Astrocyte (in vitro differentiated cells and primary cell): ENCODE measurements around the gene FLCN. TPM values are rescaled to one million over a fixed set of nuclear protein-coding genes. Genes with fewer than 3 reads are reported as not detected.

Source experiments
- DNase-seq: peaks from one replicate; pipeline ENCODE4 v3.0.0-alpha.2; 2010; ENCODE audit warnings: low read depth
- FAIRE-seq: peaks from 2 replicates; lab custom pipeline; 2011; peaks lifted over from hg19 to GRCh38; lab: Jason Lieb, UNC
- H2AFZ ChIP-seq: 2 replicates; pipeline ENCODE4 v1.6.0; 2012; ENCODE audit warnings: low read depth, low read length, inconsistent platforms
- H3K27ac ChIP-seq: 2 replicates; pipeline ENCODE4 v1.5.1; 2011; ENCODE audit warnings: low read depth, low read length, inconsistent platforms
- H3K27me3 ChIP-seq: 2 replicates; pipeline ENCODE4 v1.6.0; 2011; ENCODE audit warnings: low read length, inconsistent platforms; ENCODE audit not compliant: insufficient read depth
- H3K36me3 ChIP-seq: 2 replicates; pipeline ENCODE4 v1.5.1; 2011; ENCODE audit warnings: low read length, inconsistent platforms; ENCODE audit not compliant: insufficient read depth
- H3K4me1 ChIP-seq: 2 replicates; pipeline ENCODE4 v1.5.1; 2011; ENCODE audit warnings: low read length, inconsistent platforms; ENCODE audit not compliant: insufficient read depth
- H3K4me2 ChIP-seq: 2 replicates; pipeline ENCODE4 v1.6.0; 2012; ENCODE audit warnings: low read length, inconsistent platforms
- H3K4me3 ChIP-seq: 2 replicates; pipeline ENCODE4 v1.5.1; 2011; ENCODE audit warnings: low read depth, mild to moderate bottlenecking, low read length, inconsistent platforms; ENCODE audit not compliant: insufficient read depth
- H3K79me2 ChIP-seq: 2 replicates; pipeline ENCODE4 v1.6.0; 2012; ENCODE audit warnings: mild to moderate bottlenecking, low read length, inconsistent platforms; ENCODE audit not compliant: insufficient read depth
- H3K9ac ChIP-seq: 2 replicates; pipeline ENCODE4 v1.6.0; 2012; ENCODE audit warnings: mild to moderate bottlenecking, low read length, inconsistent platforms
- H3K9me3 ChIP-seq: 2 replicates; pipeline ENCODE4 v1.5.1; 2012; ENCODE audit warnings: low read depth, mild to moderate bottlenecking, low read length, inconsistent platforms; ENCODE audit not compliant: insufficient read depth
- H4K20me1 ChIP-seq: 2 replicates; pipeline ENCODE4 v1.6.0; 2012; ENCODE audit warnings: low read length, inconsistent platforms; ENCODE audit not compliant: insufficient read depth
- H3K27ac Mint-ChIP-seq: one replicate; pipeline ENCODE4 v1.8.0; 2021; ENCODE audit warnings: mild to moderate bottlenecking, mixed read lengths; ENCODE audit not compliant: unreplicated experiment
- H3K27me3 Mint-ChIP-seq: one replicate; pipeline ENCODE4 v1.8.0; 2021; ENCODE audit warnings: low read depth, mixed read lengths; ENCODE audit not compliant: unreplicated experiment
- H3K36me3 Mint-ChIP-seq: one replicate; pipeline ENCODE4 v1.8.0; 2021; ENCODE audit warnings: low read depth, mixed read lengths; ENCODE audit not compliant: unreplicated experiment
- H3K4me1 Mint-ChIP-seq: one replicate; pipeline ENCODE4 v1.8.0; 2021; ENCODE audit warnings: low read depth, mixed read lengths; ENCODE audit not compliant: unreplicated experiment
- H3K4me3 Mint-ChIP-seq: one replicate; pipeline ENCODE4 v1.8.0; 2021; ENCODE audit warnings: mild to moderate bottlenecking, moderate library complexity, mixed read lengths; ENCODE audit not compliant: unreplicated experiment
- H3K9me3 Mint-ChIP-seq: one replicate; pipeline ENCODE4 v1.8.0; 2021; ENCODE audit warnings: mild to moderate bottlenecking, mixed read lengths; ENCODE audit not compliant: unreplicated experiment
- EZH2 ChIP-seq: IDR thresholded peaks from 2 replicates; pipeline ENCODE4 v1.6.1; 2012; ENCODE audit warnings: mild to moderate bottlenecking, low read length, inconsistent platforms; ENCODE audit not compliant: insufficient read depth
- total RNA-seq: library from RNA; stranded (reverse); gene quantifications from 2 replicates; pipeline ENCODE4 v1.2.1, GENCODE V29; 2021
- TF ChIP-seq, protein P1 (sequence below): IDR thresholded peaks from 2 replicates; pipeline ENCODE4 v1.5.1; 2011; ENCODE audit warnings: low read depth, mild to moderate bottlenecking, inconsistent platforms, low read length, moderate library complexity; ENCODE audit not compliant: insufficient read depth

FLCN gene
- total RNA-seq, 1 donor from 2014 or later: 40.0 TPM

DNA sequence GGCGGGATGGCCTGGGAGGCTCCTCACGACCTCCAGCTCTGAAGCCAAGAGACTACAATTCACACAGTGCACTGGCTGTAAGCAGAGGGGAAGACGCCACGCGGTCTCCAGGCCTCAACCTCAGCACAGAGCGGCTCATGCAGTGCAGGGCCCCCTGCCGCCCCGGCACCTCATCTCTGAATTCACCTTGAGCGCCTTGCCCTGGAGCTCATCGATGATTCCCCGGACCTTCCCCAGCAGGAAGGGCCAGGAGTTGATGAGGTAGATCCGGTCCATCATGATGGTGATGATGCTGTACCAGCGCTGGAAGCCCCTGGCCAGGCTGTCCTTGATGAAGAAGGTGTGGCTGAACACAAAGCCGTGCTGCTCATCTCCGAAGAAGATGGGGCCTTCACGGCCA lies 13.2 kb downstream of the FLCN start:
- no peaks in the 10 kb centered on the region for H3K9me3 ChIP-seq
- H3K27ac ChIP-seq: no peak overlapping the region
- no peaks in the 10 kb centered on the region for H3K4me1 ChIP-seq
- no peak overlapping the region for H3K4me3 ChIP-seq
- H3K9me3 Mint-ChIP-seq: no peaks in the 10 kb centered on the region
- H3K36me3 Mint-ChIP-seq: peaks cover 28% of the 10 kb centered on the region
- peaks cover 44% of the 10 kb centered on the region for H4K20me1 ChIP-seq
- DNase-seq (no peak), FAIRE-seq (no peak)
- H2AFZ ChIP-seq: no peak overlapping the region
- H3K27me3 ChIP-seq: no peaks in the 10 kb centered on the region
- no peak for TF ChIP-seq EZH2
- TF ChIP-seq, protein P1, sequence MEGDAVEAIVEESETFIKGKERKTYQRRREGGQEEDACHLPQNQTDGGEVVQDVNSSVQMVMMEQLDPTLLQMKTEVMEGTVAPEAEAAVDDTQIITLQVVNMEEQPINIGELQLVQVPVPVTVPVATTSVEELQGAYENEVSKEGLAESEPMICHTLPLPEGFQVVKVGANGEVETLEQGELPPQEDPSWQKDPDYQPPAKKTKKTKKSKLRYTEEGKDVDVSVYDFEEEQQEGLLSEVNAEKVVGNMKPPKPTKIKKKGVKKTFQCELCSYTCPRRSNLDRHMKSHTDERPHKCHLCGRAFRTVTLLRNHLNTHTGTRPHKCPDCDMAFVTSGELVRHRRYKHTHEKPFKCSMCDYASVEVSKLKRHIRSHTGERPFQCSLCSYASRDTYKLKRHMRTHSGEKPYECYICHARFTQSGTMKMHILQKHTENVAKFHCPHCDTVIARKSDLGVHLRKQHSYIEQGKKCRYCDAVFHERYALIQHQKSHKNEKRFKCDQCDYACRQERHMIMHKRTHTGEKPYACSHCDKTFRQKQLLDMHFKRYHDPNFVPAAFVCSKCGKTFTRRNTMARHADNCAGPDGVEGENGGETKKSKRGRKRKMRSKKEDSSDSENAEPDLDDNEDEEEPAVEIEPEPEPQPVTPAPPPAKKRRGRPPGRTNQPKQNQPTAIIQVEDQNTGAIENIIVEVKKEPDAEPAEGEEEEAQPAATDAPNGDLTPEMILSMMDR: no peak
- no peaks in the 10 kb centered on the region for H3K4me1 Mint-ChIP-seq
- H3K27ac Mint-ChIP-seq: no peak overlapping the region
- H3K9ac ChIP-seq: no peak overlapping the region
- no peaks in the 10 kb centered on the region for H3K79me2 ChIP-seq
- no peaks in the 10 kb centered on the region for H3K27me3 Mint-ChIP-seq
- H3K4me3 Mint-ChIP-seq: no peak overlapping the region
- no peak overlapping the region for H3K4me2 ChIP-seq
- peaks cover 50% of the 10 kb centered on the region for H3K36me3 ChIP-seq

DNA sequence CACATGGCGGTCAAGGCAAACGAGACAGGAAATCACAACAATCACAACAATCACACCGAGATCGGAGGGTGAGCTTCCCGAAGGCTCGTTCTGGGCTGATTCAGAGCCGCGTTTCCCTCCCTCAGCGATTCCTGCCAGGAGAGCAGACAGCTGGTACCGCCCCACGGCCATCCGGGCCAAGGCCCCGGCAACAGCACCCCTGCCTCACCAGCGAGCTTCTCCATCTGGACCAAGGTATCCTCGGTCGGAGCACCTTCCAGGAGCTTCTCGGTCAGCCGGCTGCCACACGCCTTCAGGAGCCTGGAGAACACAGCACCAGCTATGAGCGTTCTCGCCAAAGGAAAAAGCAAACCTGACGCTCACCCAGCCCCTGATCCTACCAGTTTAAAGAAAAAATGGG lies 15.6 kb downstream of the FLCN start:
- FAIRE-seq: no peak
- Histone ChIP-seq H3K36me3 (peaks cover 62% of the 10 kb centered on the region), H3K9ac (no peak overlapping the region), H4K20me1 (peaks cover 38% of the 10 kb centered on the region), H3K4me2 (no peak overlapping the region), H3K4me3 (no peak overlapping the region), H3K4me1 (no peaks in the 10 kb centered on the region), H3K9me3 (no peaks in the 10 kb centered on the region), H3K27me3 (no peaks in the 10 kb centered on the region), H3K27ac (no peak overlapping the region), H2AFZ (no peak overlapping the region), H3K79me2 (no peaks in the 10 kb centered on the region)
- TF ChIP-seq EZH2: no peak
- TF ChIP-seq, protein P1: no peak
- H3K27ac Mint-ChIP-seq: no peak overlapping the region
- H3K36me3 Mint-ChIP-seq: peaks cover 27% of the 10 kb centered on the region
- DNase-seq: no peak
- no peaks in the 10 kb centered on the region for H3K27me3 Mint-ChIP-seq
- H3K4me1 Mint-ChIP-seq: no peaks in the 10 kb centered on the region
- H3K4me3 Mint-ChIP-seq: no peak overlapping the region
- H3K9me3 Mint-ChIP-seq: no peaks in the 10 kb centered on the region

DNA sequence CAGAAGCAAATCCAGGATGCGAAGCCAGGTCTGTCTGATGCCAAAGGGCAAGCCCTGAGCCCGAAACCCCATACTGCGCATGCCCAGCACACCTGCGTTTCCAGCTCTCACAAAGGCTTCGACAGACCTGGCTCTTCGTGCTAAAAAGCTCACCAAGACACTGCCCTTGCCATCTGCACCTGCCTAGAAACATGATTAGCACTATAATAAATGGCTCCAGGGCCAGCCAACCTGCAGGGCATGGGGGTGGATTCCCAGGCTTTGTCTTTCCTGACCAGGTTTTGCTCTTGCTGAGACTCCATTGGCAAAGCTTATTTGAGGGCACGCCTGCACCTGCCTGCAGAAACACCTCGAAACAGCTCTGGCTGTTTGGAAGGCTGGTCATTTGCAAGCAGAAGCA lies 16.4 kb downstream of the FLCN start:
- Histone ChIP-seq H2AFZ (no peak overlapping the region), H3K9me3 (no peaks in the 10 kb centered on the region), H3K4me2 (no peak overlapping the region), H3K27me3 (no peaks in the 10 kb centered on the region), H4K20me1 (peaks cover 38% of the 10 kb centered on the region), H3K4me1 (no peaks in the 10 kb centered on the region), H3K4me3 (no peak overlapping the region), H3K9ac (no peak overlapping the region), H3K79me2 (no peaks in the 10 kb centered on the region), H3K27ac (no peak overlapping the region), H3K36me3 (peaks cover 56% of the 10 kb centered on the region)
- no peaks in the 10 kb centered on the region for H3K9me3 Mint-ChIP-seq
- TF ChIP-seq EZH2: no peak
- TF ChIP-seq, protein P1: no peak
- no peaks in the 10 kb centered on the region for H3K4me1 Mint-ChIP-seq
- no peak for DNase-seq
- no peak overlapping the region for H3K27ac Mint-ChIP-seq
- H3K36me3 Mint-ChIP-seq: peaks cover 29% of the 10 kb centered on the region
- no peak for FAIRE-seq
- H3K27me3 Mint-ChIP-seq: no peaks in the 10 kb centered on the region
- no peak overlapping the region for H3K4me3 Mint-ChIP-seq
